GM21825 (cell line): ENCODE results near the gene AKNAD1.

ENCODE experiments used
- ATAC-seq: cut with Tn5 transposase; IDR thresholded peaks from one replicate; pipeline ENCODE4 v1.9.1; 2021; ENCODE audit warnings: mild to moderate bottlenecking, moderate library complexity; ENCODE audit not compliant: unreplicated experiment

AKNAD1 gene

DNA sequence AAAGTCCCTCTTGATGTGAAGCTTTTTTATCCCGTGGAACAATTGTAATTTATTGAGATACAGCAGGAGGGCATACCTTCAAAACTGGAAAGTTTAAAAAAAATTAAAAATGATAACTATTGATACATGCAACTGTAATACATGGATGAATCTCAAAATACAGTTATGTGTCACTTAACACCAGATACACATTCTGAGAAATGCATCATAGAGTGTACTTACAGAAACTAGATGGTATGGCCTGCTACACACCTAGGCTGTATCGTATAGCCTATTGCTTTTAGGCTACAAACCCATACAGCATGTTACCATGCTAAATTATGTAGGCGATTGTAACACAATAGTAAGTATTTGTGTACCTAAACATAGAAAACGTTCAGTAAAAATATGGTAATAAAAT lies 7.1 kb upstream of the AKNAD1 start:
- no peak for ATAC-seq

DNA sequence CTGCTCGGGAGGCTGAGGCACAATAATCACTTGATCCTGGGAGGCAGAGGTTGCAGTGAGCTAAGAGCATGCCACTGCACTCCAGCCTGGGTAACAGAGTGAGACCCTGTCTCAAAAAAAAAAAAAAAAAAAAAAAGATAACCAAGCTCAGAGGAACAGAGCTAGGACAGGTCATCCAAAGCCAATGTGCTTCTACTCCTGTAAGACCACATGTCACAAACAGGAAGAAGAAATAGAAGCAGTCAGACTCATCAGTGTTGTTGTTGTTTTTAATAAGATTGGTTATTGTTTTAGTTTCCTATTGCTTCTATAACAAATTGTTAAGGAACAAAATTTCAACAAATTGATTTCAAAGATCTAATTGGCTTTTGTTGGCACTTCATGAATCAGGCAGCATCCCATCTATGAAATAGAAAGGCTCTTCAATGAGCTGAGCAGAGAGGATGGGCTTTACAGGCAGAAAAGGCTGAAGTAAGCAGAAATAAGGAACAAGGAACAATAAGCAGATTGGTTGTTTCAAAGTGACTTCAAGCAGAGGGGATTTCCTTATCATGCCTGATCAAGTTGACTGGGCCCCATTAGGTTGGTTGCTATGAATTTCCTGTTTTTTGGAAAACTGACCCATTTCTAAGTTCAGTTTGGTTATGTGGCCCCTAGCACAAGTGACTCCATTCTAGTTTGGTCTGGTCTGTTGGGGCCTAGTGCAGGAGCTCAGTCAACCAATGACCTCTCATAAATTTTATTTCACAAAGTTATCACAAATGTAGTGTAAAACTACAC lies 6.0 kb upstream of the AKNAD1 start:
- ATAC-seq = no peak

DNA sequence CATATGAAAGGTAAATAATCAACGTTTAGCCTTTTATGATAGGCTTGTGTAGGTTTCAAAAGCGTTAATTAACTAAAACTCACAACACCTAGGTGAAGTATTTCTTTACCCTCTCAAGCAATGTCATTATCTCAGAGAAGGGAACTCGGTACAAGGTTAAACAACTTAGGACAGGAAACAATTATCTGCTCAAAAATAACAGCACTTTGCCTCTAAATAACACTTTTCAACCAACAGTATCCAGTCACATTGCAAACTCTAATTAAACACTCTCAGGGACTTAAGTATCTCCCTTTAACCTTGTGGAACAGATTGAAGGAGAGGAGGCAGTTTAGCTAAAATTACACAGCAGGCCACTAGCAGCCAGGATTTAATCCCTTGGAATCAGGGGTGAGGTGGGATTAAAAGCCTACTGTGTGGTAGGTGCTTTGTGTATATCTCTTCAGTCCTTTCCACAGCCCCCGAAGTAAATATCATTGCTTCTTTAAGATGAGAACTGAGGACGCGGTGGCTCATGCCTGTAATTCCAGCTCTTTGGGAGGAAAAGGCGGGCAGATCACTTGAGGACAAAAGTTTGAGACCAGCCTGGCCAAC lies 5.2 kb upstream of the AKNAD1 start:
- no peak for ATAC-seq

DNA sequence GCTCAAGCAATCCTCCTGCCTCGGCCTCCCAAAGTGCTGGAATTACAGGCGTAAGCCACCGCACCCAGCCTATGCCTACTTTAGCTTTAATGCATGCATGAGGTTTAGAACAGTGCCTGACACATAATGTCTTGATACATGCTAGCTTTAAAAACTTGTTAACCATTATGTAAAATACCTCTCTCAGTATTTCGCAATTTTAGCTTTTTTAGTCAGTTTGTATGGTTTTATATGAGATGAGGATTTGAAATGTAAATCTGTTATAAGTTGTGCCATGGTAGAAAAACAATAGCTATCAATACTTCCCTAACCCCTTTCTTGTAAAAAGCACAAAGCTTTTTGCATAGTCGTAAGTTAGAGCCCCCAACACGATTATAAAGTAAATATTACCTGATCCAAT lies 4.7 kb upstream of the AKNAD1 start:
- no peak for ATAC-seq

DNA sequence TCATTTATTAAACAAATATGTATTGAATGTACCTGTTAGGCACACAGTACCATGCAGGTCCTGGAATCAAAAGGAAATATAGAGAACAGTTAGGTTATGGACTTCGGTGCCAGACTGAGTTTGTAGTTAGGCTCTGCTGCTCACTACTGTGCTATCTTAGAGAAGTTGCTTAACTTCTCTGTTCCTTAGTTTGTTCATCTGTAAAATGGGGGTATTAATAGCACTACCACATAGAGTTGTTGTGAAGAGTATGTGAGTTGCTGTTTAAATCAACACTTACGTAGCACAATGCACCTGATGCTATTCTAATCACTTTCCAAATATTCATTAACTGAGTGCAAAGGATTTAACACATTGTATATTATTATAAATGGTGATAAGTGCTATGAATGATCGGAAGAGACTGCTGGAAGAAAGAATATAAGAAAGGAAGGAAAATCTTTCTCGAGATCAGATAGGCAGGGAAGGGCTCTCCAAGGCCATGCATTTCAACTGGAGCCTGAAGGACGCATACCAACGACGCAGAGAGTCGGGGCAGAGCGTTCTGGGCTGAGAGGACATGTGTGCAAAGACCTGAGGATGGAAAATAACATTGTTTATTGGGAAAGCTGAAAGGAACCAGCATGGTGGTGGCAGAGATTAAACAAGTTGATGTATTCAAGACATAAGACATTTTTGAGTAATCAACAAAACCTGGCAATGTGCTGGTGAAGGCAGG lies 3.5 kb upstream of the AKNAD1 start:
- no peak for ATAC-seq

DNA sequence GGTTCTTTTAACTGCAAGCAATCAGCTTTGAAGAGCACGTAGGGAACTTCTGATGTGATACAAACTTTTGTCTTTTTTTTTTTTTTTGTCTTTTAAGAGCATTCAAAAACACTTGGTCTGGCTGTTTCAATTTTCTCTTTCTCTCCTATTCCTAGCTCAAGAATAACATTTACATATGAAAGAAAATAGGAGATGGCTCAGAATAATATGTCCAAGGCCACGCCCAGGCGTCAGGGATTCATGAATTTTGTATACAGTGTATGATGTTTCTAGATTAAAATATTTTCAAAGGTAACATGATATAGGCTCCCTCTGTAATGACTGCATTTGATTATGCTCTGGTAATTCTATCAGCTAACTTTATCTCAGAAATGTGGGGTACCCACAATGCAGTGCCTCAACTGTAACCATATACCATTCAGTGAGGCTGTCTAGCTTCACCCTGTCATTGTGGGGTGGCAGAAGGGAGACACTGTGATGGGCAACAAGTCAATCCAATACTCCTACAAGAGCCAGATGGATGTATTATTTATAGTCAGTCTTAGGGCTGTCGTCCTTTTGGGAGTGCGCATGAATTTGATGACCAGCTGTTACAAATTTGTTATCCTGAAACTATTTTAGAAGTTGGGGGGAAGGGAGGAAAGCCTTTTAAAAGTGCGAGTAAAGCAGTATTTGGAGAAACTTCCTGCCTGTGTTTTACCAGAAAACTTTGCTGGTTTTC lies 1.5 kb upstream of the AKNAD1 start:
- no peak for ATAC-seq

DNA sequence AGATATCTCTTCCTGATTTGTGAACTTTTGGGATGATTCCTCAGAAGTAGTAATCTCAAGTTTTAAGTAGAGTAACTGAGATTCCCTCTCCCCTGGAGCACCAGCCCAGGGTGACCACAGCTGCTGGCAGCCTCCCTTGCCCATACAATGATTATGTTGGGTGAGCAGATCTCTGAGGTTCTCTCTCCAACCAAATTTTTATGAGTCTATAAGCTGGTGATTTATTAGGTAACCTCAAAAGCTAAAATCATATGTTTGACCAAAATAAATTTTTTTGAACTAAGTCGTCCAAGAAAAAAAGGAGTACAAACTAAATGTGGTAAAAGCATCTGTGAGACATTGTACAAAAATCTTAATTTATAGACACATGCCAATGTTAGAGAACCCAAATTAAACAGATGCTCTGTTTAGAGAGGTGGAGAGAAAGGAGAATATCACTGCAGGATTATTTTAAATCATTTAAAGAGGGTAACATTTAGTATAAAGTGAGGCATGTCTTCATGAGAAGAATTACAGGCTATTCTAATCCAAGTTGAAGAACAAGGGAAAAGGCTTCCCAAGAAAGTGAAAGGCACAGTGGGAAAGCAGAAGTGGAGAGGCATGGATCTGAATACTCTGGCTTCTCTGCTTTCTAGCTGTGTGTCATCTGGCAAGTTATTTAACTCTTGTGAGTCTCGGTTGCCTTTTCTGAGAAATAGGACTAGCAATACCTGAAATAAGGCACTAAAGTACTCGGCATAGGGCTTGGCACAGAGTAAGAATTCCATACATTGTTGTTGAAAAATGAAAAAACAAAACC lies 2.5 kb downstream of the AKNAD1 start:
- no peak for ATAC-seq

DNA sequence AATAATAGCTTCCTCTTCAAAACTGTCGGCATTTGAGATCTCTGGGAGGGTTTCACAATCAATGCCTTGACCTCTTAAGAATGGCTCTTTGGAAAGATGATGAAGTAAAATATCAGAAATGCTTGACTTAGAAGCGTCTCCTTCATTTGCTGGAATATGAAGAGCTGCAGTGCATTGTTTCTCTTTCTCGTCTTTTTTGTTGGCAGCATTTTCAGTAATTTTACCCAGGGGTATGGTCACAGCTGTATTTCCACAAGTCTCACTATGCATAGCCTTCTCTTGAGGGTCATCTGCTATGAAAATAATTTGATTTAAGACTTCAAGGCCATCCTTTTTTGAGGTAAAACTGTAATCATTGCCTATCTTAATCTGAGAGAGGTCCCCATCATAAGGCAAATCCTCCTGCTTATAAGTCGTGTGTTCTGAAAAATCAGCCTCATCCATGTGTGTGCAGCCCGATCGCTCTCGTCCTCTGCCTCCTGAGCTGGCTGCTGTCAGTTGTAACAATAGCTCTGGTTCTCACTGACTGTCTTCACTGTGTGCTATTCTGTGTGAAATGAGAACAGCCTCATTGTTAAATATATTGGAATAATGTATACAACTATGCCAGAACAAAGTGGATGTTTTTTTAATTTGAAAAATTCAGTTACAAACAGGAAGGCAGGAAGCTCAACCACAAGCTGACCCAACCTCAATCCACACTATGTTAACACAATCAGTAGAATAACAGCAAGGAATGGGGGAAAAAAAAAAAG lies 4.5 kb downstream of the AKNAD1 start:
- no peak for ATAC-seq

DNA sequence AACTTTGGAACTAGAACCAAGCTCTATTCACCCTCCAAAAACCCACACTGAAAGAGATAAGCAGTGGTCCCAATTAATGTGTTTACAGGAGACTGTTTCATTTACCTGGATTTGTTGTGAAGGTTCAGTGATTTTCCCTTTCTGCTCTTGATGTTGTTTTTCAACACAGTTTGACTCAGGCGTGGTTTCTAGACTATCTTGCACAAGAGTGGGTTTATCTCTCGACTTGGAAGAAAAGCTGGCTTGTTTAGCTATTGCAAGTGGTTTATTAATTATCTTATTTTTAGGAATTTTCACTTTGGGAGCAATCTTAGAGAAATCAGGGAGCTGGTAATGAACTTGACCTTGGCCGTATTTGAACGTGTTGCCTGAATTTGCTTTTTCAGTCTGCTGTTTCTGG lies 5.3 kb downstream of the AKNAD1 start:
- ATAC-seq = no peak

DNA sequence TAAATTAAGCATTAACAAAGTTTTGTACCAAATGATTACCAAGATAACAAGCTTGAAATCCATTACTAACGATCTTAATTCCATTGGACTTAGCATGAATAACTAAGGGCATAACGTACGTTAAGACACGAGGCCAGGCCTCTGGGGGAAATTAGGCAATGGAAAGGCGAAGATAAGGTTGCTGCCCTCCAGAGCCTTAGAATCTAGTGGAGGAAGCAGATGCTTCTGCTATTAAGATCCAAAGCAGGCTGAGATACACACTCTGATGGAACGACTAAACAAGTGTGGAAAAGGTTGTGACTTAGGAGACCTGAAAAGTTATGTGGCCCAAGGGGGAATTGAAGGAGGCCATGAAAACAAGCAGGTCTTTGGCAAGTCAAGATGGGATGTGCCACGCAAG lies 6.0 kb downstream of the AKNAD1 start:
- no peak for ATAC-seq

DNA sequence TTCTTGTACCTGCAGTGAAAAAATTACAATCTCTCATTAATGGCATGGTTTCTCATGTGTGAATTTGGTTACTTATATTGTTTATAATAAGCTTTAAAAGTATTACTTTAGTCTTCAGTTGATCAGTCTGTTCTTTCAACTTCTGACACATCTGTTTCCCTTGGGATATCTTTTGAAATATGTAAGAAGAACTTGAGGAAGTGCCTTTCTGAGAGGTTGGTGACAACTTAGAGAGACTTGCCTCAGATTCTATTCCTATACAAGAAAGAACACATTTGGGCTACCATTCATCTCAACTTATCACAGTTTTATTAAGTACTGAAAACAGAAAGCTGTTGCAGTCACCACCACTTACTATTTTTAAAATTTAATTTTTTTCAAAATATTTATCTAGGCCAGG lies 8.1 kb downstream of the AKNAD1 start:
- ATAC-seq = no peak

DNA sequence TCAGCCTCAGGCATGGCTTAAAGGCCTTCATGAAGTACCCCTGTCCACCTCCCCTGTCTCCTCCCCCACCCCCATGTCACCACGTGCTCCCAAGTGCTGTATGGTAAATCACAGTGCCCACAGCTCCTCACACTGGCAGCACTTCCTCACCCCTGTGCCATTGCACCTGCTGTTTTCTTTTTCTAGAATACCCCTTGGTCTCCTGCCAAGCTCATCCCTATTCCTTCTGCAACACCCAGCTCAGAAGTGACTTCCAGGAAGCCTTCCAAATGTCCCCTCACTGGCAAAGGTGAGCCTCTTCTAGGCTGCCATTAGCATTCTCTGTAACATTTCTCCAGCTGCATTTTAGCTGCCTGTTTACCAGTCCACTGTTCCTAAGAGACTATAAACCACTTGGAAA lies 9.4 kb downstream of the AKNAD1 start:
- ATAC-seq = no peak

DNA sequence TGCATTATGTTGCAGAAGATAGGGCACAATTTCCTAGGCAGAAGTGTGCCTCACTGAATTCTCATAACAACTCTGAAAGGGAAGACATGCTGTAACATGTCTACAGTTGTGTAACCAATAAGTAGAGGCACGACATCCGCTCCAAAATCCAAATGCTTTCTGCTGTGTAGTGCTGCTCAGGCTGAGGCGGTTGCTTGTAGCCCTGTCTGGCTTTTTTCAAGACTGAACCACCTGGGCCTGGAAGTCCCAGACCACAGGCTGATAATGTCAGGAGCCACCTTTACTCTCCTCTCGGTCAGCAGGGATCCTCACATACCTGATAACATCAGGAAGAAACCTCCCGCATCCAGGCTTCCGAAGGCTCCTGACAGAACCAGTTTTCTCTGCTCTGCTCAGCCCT lies 10.9 kb downstream of the AKNAD1 start:
- ATAC-seq = no peak

DNA sequence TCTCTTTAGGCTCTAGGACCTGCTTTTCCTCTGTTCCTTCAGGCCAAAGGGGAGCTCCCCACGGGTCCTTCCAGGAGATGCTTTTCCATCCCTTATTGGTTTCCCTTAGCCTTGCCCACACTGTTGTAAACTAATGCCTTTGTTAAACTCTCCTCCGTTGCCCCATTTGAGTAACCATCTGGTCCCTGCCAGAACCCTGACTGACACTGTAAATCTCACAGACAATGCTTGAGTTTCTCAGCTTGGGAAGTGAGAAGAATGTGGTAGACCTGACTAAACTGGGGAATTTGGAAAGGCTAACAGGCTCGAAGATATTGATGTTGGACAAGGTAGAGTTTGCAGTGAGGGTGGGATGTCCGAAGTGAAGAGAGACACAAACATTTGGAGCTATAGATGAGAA lies 11.4 kb downstream of the AKNAD1 start:
- no peak for ATAC-seq

DNA sequence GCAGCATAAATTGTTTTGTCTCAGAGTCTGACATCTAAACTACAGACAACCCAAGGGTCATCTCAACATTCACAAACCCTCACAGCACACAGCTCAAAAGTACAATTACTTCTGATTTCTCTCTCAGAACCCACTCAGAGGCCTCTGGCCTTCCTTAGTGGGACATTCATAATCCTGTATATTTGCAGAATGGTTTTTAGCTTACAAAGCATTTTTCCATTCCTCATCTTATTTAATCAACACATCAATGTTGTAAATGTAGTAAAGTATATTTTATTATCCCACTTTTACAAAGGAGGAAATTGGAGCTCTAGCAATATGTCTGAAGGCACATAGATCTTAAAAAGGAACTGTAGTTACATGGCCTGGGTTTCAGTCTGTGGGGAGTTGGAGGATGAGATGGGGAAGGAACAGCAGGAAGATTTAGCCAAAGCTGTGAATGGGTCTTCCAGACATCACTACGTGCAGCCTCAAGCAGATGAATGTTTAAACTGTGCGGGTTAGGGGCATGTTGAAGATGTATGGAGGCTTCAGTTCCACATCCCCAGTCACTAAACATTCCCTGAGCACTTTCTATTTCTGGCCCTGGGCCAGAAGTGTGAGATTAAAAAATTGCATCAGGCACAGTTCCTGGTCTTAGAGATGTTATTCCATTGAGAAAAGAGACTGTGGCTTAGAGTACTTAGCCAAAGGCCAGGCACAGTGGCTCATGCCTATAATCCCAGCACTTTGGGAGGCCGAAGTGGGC lies 13.3 kb downstream of the AKNAD1 start:
- ATAC-seq = no peak

DNA sequence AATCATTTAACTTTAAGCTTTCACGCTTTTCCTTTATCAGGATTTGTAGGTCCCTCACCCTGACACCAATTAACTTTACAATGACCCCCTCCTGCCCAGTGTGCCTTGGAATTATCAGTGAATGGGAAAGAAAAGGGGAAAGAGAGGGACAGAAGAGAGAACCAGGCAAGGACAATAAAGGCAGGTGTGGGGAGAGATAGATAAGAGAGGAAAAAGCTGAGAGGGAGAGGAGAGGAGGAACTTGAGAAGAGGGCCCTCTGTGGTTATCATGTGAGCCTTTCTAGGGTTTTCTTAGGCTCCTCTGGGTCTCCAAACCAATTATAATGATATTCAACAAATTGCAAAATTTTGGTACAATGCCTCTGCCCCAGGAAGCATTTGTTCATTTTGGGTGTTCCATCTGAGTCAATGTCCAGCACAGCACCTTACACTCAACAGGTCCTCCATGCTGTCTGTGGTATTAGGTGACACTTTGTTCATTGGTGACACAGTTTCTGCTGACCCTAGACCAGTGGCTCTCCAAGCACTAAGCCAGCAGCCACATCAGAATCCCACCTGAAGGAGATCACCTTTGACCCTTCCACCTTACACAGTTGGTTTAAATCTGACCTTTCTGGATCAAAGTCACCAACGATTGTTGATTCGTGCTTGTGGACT lies 14.2 kb downstream of the AKNAD1 start:
- no peak for ATAC-seq

DNA sequence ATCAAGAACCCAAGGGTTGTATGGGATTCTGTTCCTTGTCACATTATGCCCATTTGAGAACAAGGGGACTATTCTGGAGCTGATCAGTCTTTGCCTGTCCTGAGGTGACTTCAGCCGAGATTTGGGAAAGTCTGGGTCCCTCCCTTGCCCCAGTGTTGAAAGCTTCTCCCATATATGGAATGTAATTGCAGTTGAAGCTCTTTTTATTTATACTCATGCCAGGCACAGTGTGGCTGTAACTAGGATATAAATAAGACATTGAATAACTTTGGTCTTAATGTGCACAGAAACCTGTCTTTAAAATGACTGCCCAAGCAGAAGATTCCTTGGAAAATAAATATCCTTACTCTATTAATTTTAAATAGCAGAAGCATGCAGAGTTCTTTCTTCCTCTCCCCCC lies 15.2 kb downstream of the AKNAD1 start:
- ATAC-seq = no peak

DNA sequence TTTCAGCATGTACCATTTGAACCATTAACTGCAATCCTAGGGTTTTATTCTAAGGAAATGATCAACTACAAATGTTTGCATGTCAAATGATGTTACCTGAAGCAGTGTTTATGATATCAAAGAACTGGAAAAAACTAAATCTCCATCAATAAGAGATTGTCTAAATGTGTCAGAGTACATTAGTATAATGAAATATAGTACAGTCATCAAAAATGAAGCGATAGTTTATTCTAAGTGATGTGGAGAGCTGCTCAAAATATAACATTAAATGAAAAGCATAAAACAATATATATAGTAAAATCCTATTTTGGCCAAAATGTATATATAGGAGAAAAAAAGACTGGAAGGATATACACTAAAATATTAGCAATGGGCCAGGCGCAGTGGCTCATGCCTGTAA lies 24.0 kb downstream of the AKNAD1 start:
- no peak for ATAC-seq

DNA sequence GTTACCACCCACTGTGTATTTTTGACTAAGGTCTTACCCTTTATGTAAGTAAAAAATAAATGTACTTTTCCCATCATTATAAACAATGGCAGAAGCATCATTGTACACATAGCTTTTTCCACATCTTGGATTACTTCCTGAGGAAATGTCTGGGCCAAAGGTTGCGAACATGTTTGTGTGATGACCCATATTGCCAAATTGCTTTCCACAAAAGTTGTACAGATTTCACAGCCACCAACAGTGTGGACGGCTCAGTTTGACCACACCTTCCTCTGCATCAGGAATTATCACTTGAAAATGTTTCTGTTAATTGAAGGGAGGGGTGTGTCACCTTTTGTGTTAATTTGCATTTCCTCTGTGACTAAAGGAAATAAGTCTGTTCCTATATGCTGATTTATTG lies 25.7 kb downstream of the AKNAD1 start:
- no peak for ATAC-seq
